Stomach (tissue), 9 donors: Measurements from ENCODE around the gene HYAL2. TPM values are rescaled to one million over a fixed set of nuclear protein-coding genes. Genes with fewer than 3 reads are reported as not detected.

ENCODE experiments used
- DNase-seq, 2 donors: peaks; one replicate each; pipeline versions ENCODE4 v3.0.0 to v3.0.0-alpha.2; 2013 to 2019
- H3K27ac ChIP-seq, 5 donors: fragments of 200-600 bp in 4 of 5; sonication (generic) in 4 of 5; one replicate each; pipeline ENCODE4 v1.5.1; 2013 to 2019; ENCODE audit warnings: mild to moderate bottlenecking in 1 of 5, moderate library complexity in 1 of 5
- H3K27me3 ChIP-seq, 3 donors: fragments of 200-600 bp; sonication (generic); one replicate each; pipeline ENCODE4 v1.5.1; 2017 to 2019; ENCODE audit warnings: mixed run types in 1 of 3
- H3K36me3 ChIP-seq, 4 donors: fragments of 200-600 bp; sonication (generic); 1 replicate in 3 of 4; 2 replicates in 1 of 4; pipeline ENCODE4 v1.5.1; 2016 to 2019
- H3K4me1 ChIP-seq, 4 donors: fragments of 200-600 bp; sonication (generic); one replicate each; pipeline ENCODE4 v1.5.1; 2016 to 2019
- H3K4me3 ChIP-seq, 4 donors: fragments of 200-600 bp; sonication (generic) in 3 of 4; one replicate each; pipeline ENCODE4 v1.5.1; 2016 to 2019; ENCODE audit warnings: mild to moderate bottlenecking in 1 of 4
- H3K9me3 ChIP-seq, 4 donors: fragments of 200-600 bp; sonication (generic); one replicate each; pipeline ENCODE4 v1.5.1; 2016 to 2019
- CTCF ChIP-seq, 7 experiments: fragments of 450-650 bp in 4 of 7; fragments of 200-600 bp in 3 of 7; sonication (generic) in 3 of 7; IDR thresholded peaks; one replicate each; pipeline ENCODE4 v1.5.1; 2016 to 2019; ENCODE audit warnings: antibody characterized with exemption in 7 of 7, control low read depth in 2 of 7, mild to moderate bottlenecking in 1 of 7
- EP300 ChIP-seq: sonication (generic); formaldehyde crosslinking; IDR thresholded peaks from one replicate; pipeline ENCODE4 v1.6.1; 2017; ENCODE audit warnings: antibody characterized with exemption
- POLR2A ChIP-seq, 4 donors: fragments of 450-650 bp; IDR thresholded peaks; one replicate each; pipeline ENCODE4 v1.6.1; 2016; ENCODE audit warnings: antibody characterized with exemption in 4 of 4, control low read depth in 2 of 4, mild to moderate bottlenecking in 1 of 4, moderate library complexity in 1 of 4
- POLR2AphosphoS5 ChIP-seq, 3 donors: sonication (generic); formaldehyde crosslinking; IDR thresholded peaks; one replicate each; pipeline ENCODE4 v1.6.1; 2016; ENCODE audit warnings: antibody characterized with exemption in 3 of 3
- WGBS, 5 donors: extraction: QIAGEN DNeasy Blood & Tissue Kit in 3 of 5; methylation state at CpG; one replicate each; pipeline versions ENCODE4 v1.1.5 to v1.1.7; 2013 to 2018; 5-methylcytosine and 5-hydroxymethylcytosine counted together
- intact Hi-C: fragments of 100-400 bp; cut with DNase I; formaldehyde crosslinking; loops from one replicate; pipeline ENCODE4 v1.15.1; 2023; ENCODE audit warnings: low total_unique reads
- polyA plus RNA-seq, 3 donors: library from polyadenylated mRNA; stranded (reverse); fragments of 200-250 nt; gene quantifications; one replicate each; pipeline ENCODE4 v1.2.3, GENCODE V29; 2013
- total RNA-seq, 5 donors: library from RNA; depleted of rRNA; stranded (reverse); fragments of >200 nt; gene quantifications; one replicate each; pipeline versions ENCODE4 v1.1.0 to v1.2.3, GENCODE V29; 2014 to 2016
- donor health status: healthy with polysubstance abuse.
- donor health status: Bipolar disorder and iron deficiency.
- donor health status: healthy.

Gene HYAL2
- total and polyA plus RNA-seq, 8 donors = 11.1 to 96.4 (median 28.6) TPM

GRCh38 chr3:50330330-50330729, 7.8 kb upstream of the HYAL2 start:
- WGBS, 5 donors = 80 to 98% (median 93%) methylated on average over 5 to 10 of the region's 10 CpGs
- intact Hi-C loops = no loop called here

GRCh38 chr3:50327943-50328691, 5.6 kb upstream of the HYAL2 start, which contains the start of gene TUSC2:
Gene TUSC2, minus strand, starts transcription at chr3:50328223. Its CDS starts 124 bp downstream, at chr3:50328099.
- intact Hi-C loops = no loop called here
- 1 to 3% (median 2%) methylated on average over 15 to 55 of the region's 55 CpGs for WGBS, 5 donors
- TF ChIP-seq EP300 (no peak), POLR2A (IDR thresholded peaks at IDR 0.05) (peak in 1 of 4 donors; percentile 28), POLR2AphosphoS5 (IDR thresholded peaks at IDR 0.05) (peak; percentile 89 to 97 (median 90))

More at GRCh38 chr3:50330330-50330729, 7.8 kb upstream of the HYAL2 start:
- Histone ChIP-seq H3K36me3 (peaks cover 44 to 57% (median 51%) of the 10 kb centered on the region in 4 donors), H3K9me3 (no peaks in the 10 kb centered on the region), H3K4me1 (peaks cover 33 to 74% (median 53%) of the 10 kb centered on the region in 4 donors), H3K27me3 (no peaks in the 10 kb centered on the region), H3K4me3 (no peak overlapping the region), H3K27ac (no peak overlapping the region)
- TF ChIP-seq POLR2A (IDR thresholded peaks at IDR 0.05) (no peak), EP300 (no peak), POLR2AphosphoS5 (IDR thresholded peaks at IDR 0.05) (no peak), CTCF (IDR thresholded peaks at IDR 0.05) (no peak)
- no peak for DNase-seq

GRCh38 chr3:50327129-50327528, 4.6 kb upstream of the HYAL2 start:
- Histone ChIP-seq H3K27ac (peak overlapping the region in 4 of 5 donors; percentile 79 to 91 (median 86)), H3K9me3 (no peaks in the 10 kb centered on the region), H3K36me3 (peaks cover 40 to 52% (median 49%) of the 10 kb centered on the region in 4 donors), H3K4me3 (peak overlapping the region; percentile 62 to 98 (median 90)), H3K27me3 (no peaks in the 10 kb centered on the region), H3K4me1 (peaks cover 24 to 74% (median 54%) of the 10 kb centered on the region in 4 donors)
- no peak for DNase-seq
- WGBS, 5 donors = 58 to 73% (median 69%) methylated on average over 4 of the region's 4 CpGs
- TF ChIP-seq CTCF (IDR thresholded peaks at IDR 0.05) = no peak
- TF ChIP-seq POLR2AphosphoS5 (IDR thresholded peaks at IDR 0.05) = no peak
- TF ChIP-seq EP300 = no peak
- TF ChIP-seq POLR2A (IDR thresholded peaks at IDR 0.05) = no peak
- intact Hi-C loops = no loop called here

More at GRCh38 chr3:50327943-50328691, 5.6 kb upstream of the HYAL2 start, which contains the start of gene TUSC2:
- Histone ChIP-seq H3K4me3 (peak within 1 kb of the TSS; percentile 62 to 98 (median 90)), H3K4me1 (peaks cover 15 to 74% (median 48%) of the 10 kb centered on the region in 4 donors), H3K27me3 (no peaks in the 10 kb centered on the region), H3K36me3 (peaks cover 44 to 57% (median 55%) of the 10 kb centered on the region in 4 donors), H3K9me3 (no peaks in the 10 kb centered on the region), H3K27ac (peak within 1 kb of the TSS; percentile 79 to 93 (median 90))
- peak; percentile 99 for DNase-seq

- intact Hi-C loops = no loop called here
- TF ChIP-seq POLR2A (IDR thresholded peaks at IDR 0.05) (no peak), EP300 (no peak)
- 90 to 92% (median 92%) methylated on average over 8 of the region's 8 CpGs for WGBS, 5 donors
Measured at GRCh38 chr3:50326182-50326541, 3.6 kb upstream of the HYAL2 start.

GRCh38 chr3:50325497-50326181, 3.1 kb upstream of the HYAL2 start:
- Histone ChIP-seq H3K36me3 (peaks cover 25 to 37% (median 34%) of the 10 kb centered on the region in 4 donors), H3K27me3 (no peaks in the 10 kb centered on the region), H3K4me1 (peaks cover 30 to 75% (median 60%) of the 10 kb centered on the region in 4 donors), H3K27ac (peak overlapping the region in 3 of 5 donors; percentile 94 to 96 (median 95)), H3K9me3 (no peaks in the 10 kb centered on the region), H3K4me3 (no peak overlapping the region)
- TF ChIP-seq POLR2AphosphoS5 (IDR thresholded peaks at IDR 0.05) (no peak), EP300 (no peak), CTCF (IDR thresholded peaks at IDR 0.05) (no peak), POLR2A (IDR thresholded peaks at IDR 0.05) (no peak)
- no peak for DNase-seq
- WGBS, 5 donors = 75 to 89% (median 86%) methylated on average over 11 of the region's 11 CpGs
- intact Hi-C loops = no loop called here

More at GRCh38 chr3:50326182-50326541, 3.6 kb upstream of the HYAL2 start:
- Histone ChIP-seq H3K9me3 (no peaks in the 10 kb centered on the region), H3K36me3 (peaks cover 30 to 43% (median 40%) of the 10 kb centered on the region in 4 donors), H3K27ac (peak overlapping the region in 1 of 5 donors; percentile 95), H3K27me3 (no peaks in the 10 kb centered on the region), H3K4me1 (peaks cover 29 to 74% (median 60%) of the 10 kb centered on the region in 4 donors), H3K4me3 (no peak overlapping the region)
- no peak for DNase-seq
